ENCODE results near the gene ANO10. TPM values are rescaled to one million over a fixed set of nuclear protein-coding genes. Genes with fewer than 3 reads are reported as not detected.

Gene ANO10
- total RNA-seq, 4 donors from 2014 or later = 28.0 to 41.8 (median 33.9) TPM

DNA sequence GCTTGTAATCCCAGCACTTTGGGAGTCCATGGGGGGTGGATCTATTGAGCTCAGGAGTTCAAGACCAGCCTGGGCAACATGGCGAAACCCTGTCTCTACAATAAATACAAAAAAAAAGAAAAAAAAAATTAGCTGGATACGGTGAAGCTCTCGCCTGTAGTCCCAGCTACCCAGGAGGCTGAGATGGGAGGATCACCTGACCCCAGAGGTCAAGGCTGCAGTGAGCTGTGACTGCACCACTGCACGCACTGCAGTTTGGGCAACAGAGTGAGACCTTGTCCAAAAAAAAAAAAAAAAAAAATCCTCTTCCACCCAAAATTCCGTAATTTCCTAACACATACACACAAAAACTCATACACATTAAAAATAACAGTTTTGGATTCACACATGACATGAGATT lies 2.2 kb downstream of the ANO10 start:
- TF ChIP-seq, protein P1, sequence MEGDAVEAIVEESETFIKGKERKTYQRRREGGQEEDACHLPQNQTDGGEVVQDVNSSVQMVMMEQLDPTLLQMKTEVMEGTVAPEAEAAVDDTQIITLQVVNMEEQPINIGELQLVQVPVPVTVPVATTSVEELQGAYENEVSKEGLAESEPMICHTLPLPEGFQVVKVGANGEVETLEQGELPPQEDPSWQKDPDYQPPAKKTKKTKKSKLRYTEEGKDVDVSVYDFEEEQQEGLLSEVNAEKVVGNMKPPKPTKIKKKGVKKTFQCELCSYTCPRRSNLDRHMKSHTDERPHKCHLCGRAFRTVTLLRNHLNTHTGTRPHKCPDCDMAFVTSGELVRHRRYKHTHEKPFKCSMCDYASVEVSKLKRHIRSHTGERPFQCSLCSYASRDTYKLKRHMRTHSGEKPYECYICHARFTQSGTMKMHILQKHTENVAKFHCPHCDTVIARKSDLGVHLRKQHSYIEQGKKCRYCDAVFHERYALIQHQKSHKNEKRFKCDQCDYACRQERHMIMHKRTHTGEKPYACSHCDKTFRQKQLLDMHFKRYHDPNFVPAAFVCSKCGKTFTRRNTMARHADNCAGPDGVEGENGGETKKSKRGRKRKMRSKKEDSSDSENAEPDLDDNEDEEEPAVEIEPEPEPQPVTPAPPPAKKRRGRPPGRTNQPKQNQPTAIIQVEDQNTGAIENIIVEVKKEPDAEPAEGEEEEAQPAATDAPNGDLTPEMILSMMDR (IDR thresholded peaks at IDR 0.05; ENCODE audit: low read depth) = no peak

DNA sequence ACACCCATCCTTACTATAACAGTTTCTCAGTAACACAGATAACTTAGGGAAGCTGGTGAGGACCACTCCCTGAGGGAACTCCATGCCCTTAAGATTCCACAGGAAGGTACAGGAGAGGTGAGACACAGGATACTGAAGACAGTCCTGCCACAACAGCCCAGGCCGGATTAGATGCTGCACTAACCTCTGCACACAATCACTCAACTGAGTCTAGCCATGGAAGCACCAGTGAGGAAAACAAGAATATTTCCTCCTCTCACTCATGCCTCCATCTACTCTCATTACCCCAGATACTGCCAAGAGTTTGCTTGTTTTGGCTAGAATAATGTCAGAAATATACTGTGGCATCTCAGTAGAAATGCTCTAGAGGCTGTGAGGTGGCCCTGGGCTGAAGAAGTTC lies 3.7 kb downstream of the ANO10 start:
- TF ChIP-seq, protein P1 (IDR thresholded peaks at IDR 0.05; ENCODE audit: low read depth) = no peak

DNA sequence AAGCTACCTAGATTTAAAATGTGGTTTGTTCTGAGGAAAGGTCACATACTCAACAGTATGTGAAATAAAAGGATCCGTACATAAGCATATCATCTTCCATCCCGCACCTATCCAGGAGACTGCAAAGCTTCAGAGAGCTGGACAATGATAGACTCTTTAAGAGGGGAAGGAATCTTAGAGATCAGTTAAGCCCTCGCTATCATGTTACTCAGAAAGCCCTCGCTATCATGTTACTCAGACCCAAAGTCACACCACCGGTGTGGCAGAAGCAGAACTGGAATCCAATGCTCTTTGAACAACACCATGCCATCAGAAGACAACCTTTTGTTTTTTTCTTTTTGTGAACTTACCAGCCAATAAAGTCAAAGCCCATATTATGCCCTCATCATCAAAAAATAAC lies 5.8 kb downstream of the ANO10 start:
- TF ChIP-seq, protein P1 (IDR thresholded peaks at IDR 0.05; ENCODE audit: low read depth) = no peak

DNA sequence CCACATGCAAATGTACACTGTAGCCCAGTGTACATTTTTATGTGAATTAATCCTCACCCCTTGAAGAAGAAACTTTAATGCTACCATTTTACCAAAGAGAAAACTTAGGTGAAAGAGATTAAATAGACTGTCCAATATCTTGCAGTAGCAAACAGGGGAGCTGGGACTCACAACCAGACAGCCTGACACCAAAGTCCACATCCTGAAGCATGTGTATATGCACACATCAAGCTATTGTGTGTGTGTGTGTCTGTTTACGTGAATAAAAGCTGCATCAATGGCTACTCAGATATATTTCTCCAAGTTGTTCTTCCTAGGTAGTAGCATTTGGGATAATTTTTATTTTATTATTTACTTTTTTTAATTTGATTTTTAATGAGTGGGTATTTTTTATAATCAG lies 6.7 kb downstream of the ANO10 start:
- TF ChIP-seq, protein P1 (IDR thresholded peaks at IDR 0.05; ENCODE audit: low read depth) = no peak

DNA sequence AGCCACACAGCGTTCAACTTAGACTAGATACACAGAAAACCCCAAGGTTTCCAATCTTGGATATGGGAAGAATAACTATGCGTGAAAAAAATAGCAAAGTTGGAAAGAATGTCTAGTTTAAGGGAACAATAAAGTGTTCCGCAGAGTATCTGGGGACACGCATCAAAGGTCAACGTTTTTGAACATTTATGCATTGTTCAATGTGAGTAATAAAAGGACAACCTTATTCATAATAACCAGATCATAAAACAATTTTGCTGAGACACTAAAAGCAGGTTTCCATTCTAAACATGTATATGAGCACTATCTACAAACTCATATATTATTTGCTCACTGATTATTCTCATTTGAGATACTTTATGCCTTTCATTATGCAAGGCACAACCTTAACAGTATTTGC lies 7.8 kb downstream of the ANO10 start:
- TF ChIP-seq, protein P1 (IDR thresholded peaks at IDR 0.05; ENCODE audit: low read depth) = no peak

DNA sequence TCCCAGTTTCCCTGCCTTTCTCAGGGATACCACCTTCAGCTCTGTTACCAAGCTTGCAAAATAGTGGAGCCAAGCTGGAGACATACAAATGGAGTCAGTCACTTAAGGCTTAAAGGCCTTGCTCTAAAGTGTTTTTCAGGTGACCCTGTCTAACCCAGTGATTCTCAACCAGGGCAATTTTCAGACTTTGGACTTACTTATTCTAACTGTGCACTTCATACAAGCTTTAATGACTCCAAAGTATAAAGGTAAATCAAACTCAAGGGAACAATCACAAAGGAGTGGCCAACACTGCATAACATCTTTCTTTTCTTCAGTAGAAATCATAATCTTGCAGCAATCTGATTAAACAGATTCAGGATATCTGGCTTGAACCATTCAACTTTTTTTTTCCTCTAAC lies 9.4 kb downstream of the ANO10 start:
- TF ChIP-seq, protein P1 (IDR thresholded peaks at IDR 0.05; ENCODE audit: low read depth) = no peak

DNA sequence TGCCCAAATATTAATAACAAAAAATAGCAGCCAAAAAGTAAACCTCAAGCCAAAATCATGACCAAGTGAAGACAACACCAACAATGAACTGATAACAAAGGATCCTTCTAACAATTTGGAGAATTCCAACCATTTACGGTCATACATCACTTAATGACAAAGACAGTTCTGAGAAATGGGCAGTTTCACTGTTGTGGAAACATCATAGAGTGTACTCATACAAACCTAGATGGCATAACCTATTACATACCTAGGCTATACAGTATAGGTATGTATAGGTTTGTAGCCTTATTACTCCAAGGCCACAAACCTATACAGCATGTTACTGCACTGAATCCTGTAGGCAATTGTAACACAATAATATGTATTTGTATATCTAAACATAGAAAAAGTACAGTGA lies 12.4 kb downstream of the ANO10 start:
- TF ChIP-seq, protein P1 (IDR thresholded peaks at IDR 0.05; ENCODE audit: low read depth) = no peak

Data from subcutaneous adipose tissue (tissue), 4 donors.